PFSK-1 (cell line): ENCODE results near the gene ZNF385C.

Experiments
- FOXP2 ChIP-seq: optimal IDR thresholded peaks from 2 replicates; pipeline ENCODE3; 2011; ENCODE audit warnings: borderline replicate concordance, control low read depth, inconsistent platforms; ENCODE audit not compliant: insufficient read depth; ENCODE audit errors: extremely low read length, extremely low read depth
- POLR2AphosphoS5 ChIP-seq: IDR thresholded peaks from 2 replicates; pipeline ENCODE4 v1.6.1; 2012; ENCODE audit warnings: low read depth, mild to moderate bottlenecking, control low read depth, low read length, moderate library complexity
- SIN3A ChIP-seq: IDR thresholded peaks from 2 replicates; pipeline ENCODE4 v1.6.1; 2012; ENCODE audit warnings: mild to moderate bottlenecking, low read length, moderate library complexity, borderline replicate concordance; ENCODE audit not compliant: insufficient read depth
- TAF1 ChIP-seq: IDR thresholded peaks from 2 replicates; pipeline ENCODE4 v1.6.1; 2012; ENCODE audit warnings: low read length, control low read depth, borderline replicate concordance; ENCODE audit not compliant: insufficient read depth
- TF ChIP-seq, protein P1 (sequence below), 2 experiments: IDR thresholded peaks; 2 replicates each; pipeline versions ENCODE4 v1.6.1 to v1.8.0; 2011 to 2012; ENCODE audit warnings: low read depth in 2 of 2, low read length in 2 of 2, control low read depth in 1 of 2, inconsistent platforms in 1 of 2, mild to moderate bottlenecking in 1 of 2, moderate library complexity in 1 of 2; ENCODE audit not compliant: insufficient read depth in 1 of 2

GRCh38 chr17:42130310-42130936 lies 32.1 kb upstream of the ZNF385C start:
- TF ChIP-seq POLR2AphosphoS5 (no peak), SIN3A (no peak), TAF1 (no peak), FOXP2 (no peak)
- TF ChIP-seq, protein P1, sequence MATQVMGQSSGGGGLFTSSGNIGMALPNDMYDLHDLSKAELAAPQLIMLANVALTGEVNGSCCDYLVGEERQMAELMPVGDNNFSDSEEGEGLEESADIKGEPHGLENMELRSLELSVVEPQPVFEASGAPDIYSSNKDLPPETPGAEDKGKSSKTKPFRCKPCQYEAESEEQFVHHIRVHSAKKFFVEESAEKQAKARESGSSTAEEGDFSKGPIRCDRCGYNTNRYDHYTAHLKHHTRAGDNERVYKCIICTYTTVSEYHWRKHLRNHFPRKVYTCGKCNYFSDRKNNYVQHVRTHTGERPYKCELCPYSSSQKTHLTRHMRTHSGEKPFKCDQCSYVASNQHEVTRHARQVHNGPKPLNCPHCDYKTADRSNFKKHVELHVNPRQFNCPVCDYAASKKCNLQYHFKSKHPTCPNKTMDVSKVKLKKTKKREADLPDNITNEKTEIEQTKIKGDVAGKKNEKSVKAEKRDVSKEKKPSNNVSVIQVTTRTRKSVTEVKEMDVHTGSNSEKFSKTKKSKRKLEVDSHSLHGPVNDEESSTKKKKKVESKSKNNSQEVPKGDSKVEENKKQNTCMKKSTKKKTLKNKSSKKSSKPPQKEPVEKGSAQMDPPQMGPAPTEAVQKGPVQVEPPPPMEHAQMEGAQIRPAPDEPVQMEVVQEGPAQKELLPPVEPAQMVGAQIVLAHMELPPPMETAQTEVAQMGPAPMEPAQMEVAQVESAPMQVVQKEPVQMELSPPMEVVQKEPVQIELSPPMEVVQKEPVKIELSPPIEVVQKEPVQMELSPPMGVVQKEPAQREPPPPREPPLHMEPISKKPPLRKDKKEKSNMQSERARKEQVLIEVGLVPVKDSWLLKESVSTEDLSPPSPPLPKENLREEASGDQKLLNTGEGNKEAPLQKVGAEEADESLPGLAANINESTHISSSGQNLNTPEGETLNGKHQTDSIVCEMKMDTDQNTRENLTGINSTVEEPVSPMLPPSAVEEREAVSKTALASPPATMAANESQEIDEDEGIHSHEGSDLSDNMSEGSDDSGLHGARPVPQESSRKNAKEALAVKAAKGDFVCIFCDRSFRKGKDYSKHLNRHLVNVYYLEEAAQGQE (IDR thresholded peaks at IDR 0.05; ENCODE audit: insufficient read depth in 1 of 2, low read depth in 2 of 2, low read length in 2 of 2), result no peak
